Neural crest cell (in vitro differentiated cells): ENCODE results near the gene GJB4. TPM values are rescaled to one million over a fixed set of nuclear protein-coding genes. Genes with fewer than 3 reads are reported as not detected.

ENCODE experiments used
- DNase-seq: peaks from one replicate; pipeline ENCODE4 v3.0.0; 2021; ENCODE audit warnings: low read depth, mixed read lengths, low spot score
- H3K27ac Mint-ChIP-seq: one replicate; pipeline ENCODE4 v1.8.0; 2021; ENCODE audit warnings: mild to moderate bottlenecking, mixed read lengths; ENCODE audit not compliant: unreplicated experiment
- H3K27me3 Mint-ChIP-seq: 2 replicates; pipeline ENCODE4 v1.8.0; 2021; ENCODE audit warnings: low read depth, mild to moderate bottlenecking, mixed read lengths
- H3K36me3 Mint-ChIP-seq: 2 replicates; pipeline ENCODE4 v1.8.0; 2021; ENCODE audit warnings: low read depth, mild to moderate bottlenecking, mixed read lengths
- H3K4me1 Mint-ChIP-seq: 2 replicates; pipeline ENCODE4 v1.8.0; 2021; ENCODE audit warnings: mixed read lengths
- H3K4me3 Mint-ChIP-seq: one replicate; pipeline ENCODE4 v1.8.0; 2021; ENCODE audit warnings: mild to moderate bottlenecking, mixed read lengths
- H3K9me3 Mint-ChIP-seq: 2 replicates; pipeline ENCODE4 v1.8.0; 2021; ENCODE audit warnings: mixed read lengths
- total RNA-seq: library from RNA; stranded (reverse); gene quantifications from 2 replicates; pipeline ENCODE4 v1.2.1, GENCODE V29; 2021
- TF ChIP-seq, protein P1 (sequence below): fragments of 200-600 bp; sonication (generic); conservative IDR thresholded peaks from 2 replicates; pipeline ENCODE4 v1.5.0; 2021; ENCODE audit warnings: antibody characterized with exemption, mild to moderate bottlenecking

The GJB4 gene
- total RNA-seq, 1 donor from 2014 or later, result not detected

GRCh38 chr1:34761776-34762307 is 2.3 kb downstream of the GJB4 start:
- Mint-ChIP-seq H3K9me3 (no peaks in the 10 kb centered on the region), H3K4me1 (no peaks in the 10 kb centered on the region), H3K27me3 (peaks cover 15% of the 10 kb centered on the region), H3K4me3 (no peak overlapping the region), H3K27ac (no peak overlapping the region), H3K36me3 (no peaks in the 10 kb centered on the region)
- TF ChIP-seq, protein P1, sequence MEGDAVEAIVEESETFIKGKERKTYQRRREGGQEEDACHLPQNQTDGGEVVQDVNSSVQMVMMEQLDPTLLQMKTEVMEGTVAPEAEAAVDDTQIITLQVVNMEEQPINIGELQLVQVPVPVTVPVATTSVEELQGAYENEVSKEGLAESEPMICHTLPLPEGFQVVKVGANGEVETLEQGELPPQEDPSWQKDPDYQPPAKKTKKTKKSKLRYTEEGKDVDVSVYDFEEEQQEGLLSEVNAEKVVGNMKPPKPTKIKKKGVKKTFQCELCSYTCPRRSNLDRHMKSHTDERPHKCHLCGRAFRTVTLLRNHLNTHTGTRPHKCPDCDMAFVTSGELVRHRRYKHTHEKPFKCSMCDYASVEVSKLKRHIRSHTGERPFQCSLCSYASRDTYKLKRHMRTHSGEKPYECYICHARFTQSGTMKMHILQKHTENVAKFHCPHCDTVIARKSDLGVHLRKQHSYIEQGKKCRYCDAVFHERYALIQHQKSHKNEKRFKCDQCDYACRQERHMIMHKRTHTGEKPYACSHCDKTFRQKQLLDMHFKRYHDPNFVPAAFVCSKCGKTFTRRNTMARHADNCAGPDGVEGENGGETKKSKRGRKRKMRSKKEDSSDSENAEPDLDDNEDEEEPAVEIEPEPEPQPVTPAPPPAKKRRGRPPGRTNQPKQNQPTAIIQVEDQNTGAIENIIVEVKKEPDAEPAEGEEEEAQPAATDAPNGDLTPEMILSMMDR, result no peak
- no peak for DNase-seq

DNA sequence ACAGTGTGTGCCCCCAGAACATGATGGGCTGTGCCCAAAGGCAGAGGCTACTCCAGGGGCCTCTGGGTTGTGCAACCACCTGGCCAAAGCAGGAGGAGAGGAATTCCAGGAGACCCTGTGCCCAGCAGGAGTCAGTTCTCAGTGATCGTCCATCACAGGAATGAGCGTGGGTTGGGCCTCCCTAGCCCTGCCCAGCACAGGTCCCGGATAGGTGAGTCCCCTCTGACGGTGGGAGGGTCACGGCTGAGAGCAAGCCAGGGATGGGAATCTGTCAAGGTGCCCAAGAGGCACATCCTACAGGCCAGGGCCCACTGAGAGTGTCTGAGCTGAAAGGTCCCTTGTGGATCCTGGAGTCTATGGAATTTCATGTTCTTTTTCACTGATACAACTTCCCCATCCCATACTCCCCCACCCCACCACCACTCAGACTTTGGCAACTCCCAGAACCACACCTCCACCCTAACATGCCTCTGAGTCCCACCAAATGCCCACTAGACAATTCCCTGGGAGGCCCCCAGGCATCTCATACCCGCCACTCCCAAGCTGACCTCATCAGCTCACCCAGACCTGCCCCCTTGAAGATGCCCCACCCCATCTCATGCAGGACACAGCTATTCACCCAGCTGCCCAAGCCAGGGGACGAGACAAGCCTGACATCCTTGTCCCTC is 3.1 kb downstream of the GJB4 start:
- no peak overlapping the region for H3K4me3 Mint-ChIP-seq
- H3K27ac Mint-ChIP-seq, result no peak overlapping the region
- no peaks in the 10 kb centered on the region for H3K36me3 Mint-ChIP-seq
- no peak for DNase-seq
- TF ChIP-seq, protein P1, result no peak
- peaks cover 15% of the 10 kb centered on the region for H3K27me3 Mint-ChIP-seq
- no peaks in the 10 kb centered on the region for H3K9me3 Mint-ChIP-seq
- no peaks in the 10 kb centered on the region for H3K4me1 Mint-ChIP-seq

GRCh38 chr1:34763142-34763781 is 3.7 kb downstream of the GJB4 start:
- Mint-ChIP-seq H3K4me3 (no peak overlapping the region), H3K9me3 (no peaks in the 10 kb centered on the region), H3K4me1 (no peaks in the 10 kb centered on the region), H3K36me3 (no peaks in the 10 kb centered on the region), H3K27me3 (peaks cover 15% of the 10 kb centered on the region), H3K27ac (no peak overlapping the region)
- no peak for DNase-seq
- TF ChIP-seq, protein P1, result no peak

DNA sequence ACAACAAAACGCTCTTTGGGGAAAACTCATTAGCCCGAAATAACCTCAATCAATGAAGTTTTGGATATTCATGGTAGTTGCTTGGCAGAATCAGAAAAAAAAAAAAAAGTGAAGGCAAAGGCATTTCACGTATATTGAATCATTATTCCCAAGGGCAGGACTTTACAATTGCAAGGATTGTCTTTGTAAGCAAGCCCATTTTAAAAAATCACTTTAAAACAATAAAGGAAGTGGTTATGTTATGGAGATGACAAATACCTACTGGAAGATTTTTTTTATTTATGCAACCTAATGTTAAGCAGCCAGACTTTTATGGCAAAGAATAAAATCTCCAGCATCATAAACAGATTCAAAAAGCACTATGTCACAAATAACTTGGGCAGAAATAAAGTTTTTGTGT is 9.3 kb downstream of the GJB4 start:
- Mint-ChIP-seq H3K4me3 (no peak overlapping the region), H3K27me3 (peaks cover 9% of the 10 kb centered on the region), H3K9me3 (no peaks in the 10 kb centered on the region), H3K4me1 (no peaks in the 10 kb centered on the region), H3K27ac (no peak overlapping the region), H3K36me3 (no peaks in the 10 kb centered on the region)
- no peak for DNase-seq
- TF ChIP-seq, protein P1, result no peak

DNA sequence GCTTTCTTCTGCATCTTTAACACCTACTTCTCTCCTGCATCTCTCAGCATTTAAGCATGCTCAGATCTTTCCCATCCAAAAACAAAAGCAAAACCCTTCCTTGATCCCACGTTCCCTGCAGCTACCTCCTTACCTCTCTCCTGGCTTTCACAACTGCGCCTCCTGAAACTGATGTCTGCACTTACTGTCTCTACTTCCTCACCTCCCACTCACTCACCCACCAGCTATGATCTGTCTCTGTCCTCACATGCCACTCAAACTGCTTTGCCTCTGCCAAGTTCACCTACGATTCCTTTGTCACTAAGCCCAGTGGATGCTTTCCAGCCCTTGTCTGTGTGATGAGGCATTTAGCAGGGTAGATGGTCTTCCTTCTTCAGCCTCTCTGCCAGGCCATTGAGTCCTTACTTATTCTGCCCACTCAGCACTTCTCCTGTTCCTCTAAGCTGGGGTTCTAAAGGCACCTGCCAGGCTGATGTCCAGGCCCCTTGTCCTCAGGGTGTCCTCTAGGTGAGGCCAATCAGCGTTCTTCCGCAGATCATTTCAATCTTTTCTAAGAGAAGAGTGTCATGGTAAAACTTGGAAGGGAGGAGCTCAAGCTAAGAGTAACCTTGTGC is 11.5 kb downstream of the GJB4 start:
- Mint-ChIP-seq H3K4me1 (no peaks in the 10 kb centered on the region), H3K9me3 (no peaks in the 10 kb centered on the region), H3K4me3 (no peak overlapping the region), H3K36me3 (no peaks in the 10 kb centered on the region), H3K27ac (no peak overlapping the region), H3K27me3 (peaks cover 9% of the 10 kb centered on the region)
- TF ChIP-seq, protein P1, result no peak
- no peak for DNase-seq
